Measurements from ENCODE around the gene CRYGD.

DNA sequence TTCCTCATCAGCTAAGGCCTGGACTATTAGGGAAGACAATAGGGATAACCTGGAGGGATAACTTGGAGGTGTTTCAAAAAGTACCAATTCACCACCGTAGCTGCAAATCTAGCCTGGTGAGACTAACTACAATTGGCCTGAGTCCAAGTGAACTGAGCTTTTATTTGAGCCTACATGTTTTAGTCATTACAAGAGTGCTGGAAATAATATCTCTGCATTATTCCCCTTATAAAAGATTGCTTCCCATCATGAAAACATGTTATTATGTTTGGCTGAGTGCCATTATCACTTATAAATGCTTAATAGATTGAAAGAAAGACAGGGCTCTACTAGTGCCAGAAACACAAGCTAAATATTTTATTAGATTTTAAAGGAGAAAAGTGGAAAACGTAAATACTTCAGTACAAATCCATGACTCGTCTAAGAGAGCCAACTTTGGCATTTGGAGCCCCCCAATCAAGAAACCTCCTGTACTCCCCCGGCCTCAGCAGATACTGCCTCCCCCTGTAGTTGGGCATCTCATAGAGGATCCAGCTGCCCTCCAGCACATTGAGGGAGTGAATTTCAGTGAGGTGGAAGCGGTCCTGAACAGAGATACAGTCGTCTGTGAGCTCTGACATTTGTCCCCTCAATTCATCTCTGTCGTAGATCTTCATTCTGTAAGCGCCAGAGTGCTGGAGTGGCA is 18.1 kb upstream of the CRYGD start:
- TF ChIP-seq POLR2AphosphoS5 (IDR thresholded peaks at IDR 0.05) (no peak), POLR2A (IDR thresholded peaks at IDR 0.05) (no peak), CTCF (IDR thresholded peaks at IDR 0.05) (no peak)
